ENCODE results near the gene ROR2. TPM values are rescaled to one million over a fixed set of nuclear protein-coding genes. Genes with fewer than 3 reads are reported as not detected.
"Not testable (repeated sequence)": the region's sequence is repeated elsewhere in the genome, so short reads cannot be mapped to it uniquely, and the experiment has no call there.

Gene ROR2
- total RNA-seq, 1 donor from 2014 or later, result 0.92 TPM

- peak; percentile 65 for ATAC-seq
- intact Hi-C loops (cut with DNase I), result no loop called here
- no peak for DNase-seq (ENCODE audit: missing footprints)
These were observed 16.3 kb downstream of the ROR2 start for GRCh38 chr9:91933556-91934352.

- intact Hi-C loops (cut with DNase I), result no loop called here
- no peak for ATAC-seq
- DNase-seq (ENCODE audit: missing footprints), result no peak
These were observed 19.6 kb downstream of the ROR2 start for GRCh38 chr9:91930475-91930874.

GRCh38 chr9:91929331-91929730 lies 20.7 kb downstream of the ROR2 start:
- ATAC-seq (no peak), DNase-seq (ENCODE audit: missing footprints) (no peak)
- intact Hi-C loops (cut with DNase I), result no loop called here

GRCh38 chr9:91927922-91928510 lies 22.0 kb downstream of the ROR2 start:
- intact Hi-C loops (cut with DNase I), result no loop called here
- DNase-seq (ENCODE audit: missing footprints), result no peak
- no peak for ATAC-seq

GRCh38 chr9:91924090-91924489 lies 25.9 kb downstream of the ROR2 start:
- intact Hi-C loops (cut with DNase I), result no loop called here

GRCh38 chr9:91923145-91923544 lies 26.9 kb downstream of the ROR2 start:
- intact Hi-C loops (cut with DNase I), result no loop called here
- DNase-seq (ENCODE audit: missing footprints) (no peak), ATAC-seq (no peak)

More at GRCh38 chr9:91924090-91924489, 25.9 kb downstream of the ROR2 start:
- ATAC-seq (no peak), DNase-seq (ENCODE audit: missing footprints) (no peak)

GRCh38 chr9:91921371-91921770 lies 28.7 kb downstream of the ROR2 start:
- DNase-seq (ENCODE audit: missing footprints) (no peak), ATAC-seq (no peak)
- intact Hi-C loops (cut with DNase I), result no loop called here

- ATAC-seq, result no peak
These were observed 29.2 kb downstream of the ROR2 start for GRCh38 chr9:91920630-91921350.

GRCh38 chr9:91919621-91920020 lies 30.4 kb downstream of the ROR2 start:
- ATAC-seq, result no peak
- intact Hi-C loops (cut with DNase I), result no loop called here
- DNase-seq (ENCODE audit: missing footprints), result no peak

More at GRCh38 chr9:91920630-91921350, 29.2 kb downstream of the ROR2 start:
- intact Hi-C loops (cut with DNase I), result no loop called here
- DNase-seq (ENCODE audit: missing footprints), result no peak

GRCh38 chr9:91917436-91917835 lies 32.6 kb downstream of the ROR2 start:
- DNase-seq (ENCODE audit: missing footprints) (no peak), ATAC-seq (no peak)
- intact Hi-C loops (cut with DNase I), result no loop called here

GRCh38 chr9:91915524-91916263 lies 34.3 kb downstream of the ROR2 start:
- intact Hi-C loops (cut with DNase I), result no loop called here
- no peak for DNase-seq (ENCODE audit: missing footprints)
- no peak for ATAC-seq

GRCh38 chr9:91914937-91915336 lies 35.1 kb downstream of the ROR2 start:
- ATAC-seq (no peak), DNase-seq (ENCODE audit: missing footprints) (no peak)
- intact Hi-C loops (cut with DNase I), result no loop called here

GRCh38 chr9:91914404-91914803 lies 35.6 kb downstream of the ROR2 start:
- ATAC-seq (no peak), DNase-seq (ENCODE audit: missing footprints) (no peak)
- intact Hi-C loops (cut with DNase I), result no loop called here

- no peak for DNase-seq (ENCODE audit: missing footprints)
- intact Hi-C loops (cut with DNase I), result no loop called here
- no peak for ATAC-seq
These were observed 36.0 kb downstream of the ROR2 start for GRCh38 chr9:91913986-91914385.

- intact Hi-C loops (cut with DNase I), result no loop called here
- no peak for DNase-seq (ENCODE audit: missing footprints)
- no peak for ATAC-seq
These were observed 36.9 kb downstream of the ROR2 start for GRCh38 chr9:91913096-91913495.

- ATAC-seq (no peak), DNase-seq (ENCODE audit: missing footprints) (no peak)
- intact Hi-C loops (cut with DNase I), result no loop called here
These were observed 38.4 kb downstream of the ROR2 start for GRCh38 chr9:91911657-91912056.

GRCh38 chr9:91909256-91909655 lies 40.8 kb downstream of the ROR2 start:
- DNase-seq (ENCODE audit: missing footprints); intact Hi-C loops (cut with DNase I); ATAC-seq: not testable (repeated sequence)

GRCh38 chr9:91908746-91909145 lies 41.3 kb downstream of the ROR2 start:
- no peak for ATAC-seq
- intact Hi-C loops (cut with DNase I), result no loop called here
- no peak for DNase-seq (ENCODE audit: missing footprints)

GRCh38 chr9:91908293-91908623 lies 41.8 kb downstream of the ROR2 start:
- no peak for ATAC-seq
- intact Hi-C loops (cut with DNase I), result no loop called here
- DNase-seq (ENCODE audit: missing footprints), result no peak

Data from Right ventricle myocardium inferior (tissue), 1 donor.